Caco-2 (cell line): Measurements from ENCODE around the gene ARID1A. TPM values are rescaled to one million over a fixed set of nuclear protein-coding genes. Genes with fewer than 3 reads are reported as not detected.

ENCODE experiments used
- BruUV-seq: library from RNA; stranded (reverse); fragments of 400-500 nt; replicated peaks from 2 replicates; lab custom pipeline; 2021; lab: Mats Ljungman, UMichigan
- CTCF ChIA-PET: fragments of 300-600 bp; sonication (Branson Sonifier 250); formaldehyde crosslinking; loops from one replicate; lab custom pipeline; 2022; ENCODE audit warnings: antibody characterized with exemption; lab: Charles Lee
- POLR2A ChIA-PET: fragments of 300-600 bp; sonication (Branson Sonifier 250); formaldehyde crosslinking; loops from one replicate; lab custom pipeline; 2022; ENCODE audit warnings: antibody characterized with exemption; lab: Charles Lee
- DNase-seq, 2 experiments: peaks; one replicate each; pipeline versions ENCODE4 v3.0.0 to v3.0.0-alpha.2; 2020 to 2022
- H3K27me3 ChIP-seq: replicated peaks from 2 replicates; pipeline ENCODE4 v1.6.0; 2011; ENCODE audit warnings: low read length; ENCODE audit not compliant: control insufficient read depth, insufficient read depth
- H3K36me3 ChIP-seq: 2 replicates; pipeline ENCODE4 v1.5.1; 2011; ENCODE audit warnings: low read length; ENCODE audit not compliant: control insufficient read depth, insufficient read depth
- H3K4me1 ChIP-seq: fragments of 250-450 bp; sonication (Bioruptor Pico); 2 replicates; pipeline ENCODE4 v1.5.1; 2020; ENCODE audit warnings: mild to moderate bottlenecking
- H3K4me3 ChIP-seq: 2 replicates; pipeline ENCODE4 v1.5.1; 2011; ENCODE audit warnings: low read depth, mild to moderate bottlenecking, control low read depth, low read length
- H3K9me3 ChIP-seq: fragments of 250-450 bp; sonication (Bioruptor Pico); 2 replicates; pipeline ENCODE4 v1.5.1; 2020; ENCODE audit warnings: mild to moderate bottlenecking, moderate library complexity
- H3K27ac Mint-ChIP-seq: one replicate; pipeline ENCODE4 v1.8.0; 2022; ENCODE audit warnings: mixed read lengths; ENCODE audit not compliant: unreplicated experiment
- H3K27me3 Mint-ChIP-seq: one replicate; pipeline ENCODE4 v1.8.0; 2022; ENCODE audit warnings: mixed read lengths; ENCODE audit not compliant: insufficient read depth, unreplicated experiment
- H3K36me3 Mint-ChIP-seq: one replicate; pipeline ENCODE4 v1.8.0; 2022; ENCODE audit warnings: mild to moderate bottlenecking, mixed read lengths; ENCODE audit not compliant: insufficient read depth, unreplicated experiment
- H3K4me1 Mint-ChIP-seq: one replicate; pipeline ENCODE4 v1.8.0; 2022; ENCODE audit warnings: low read depth, mixed read lengths; ENCODE audit not compliant: unreplicated experiment
- H3K4me3 Mint-ChIP-seq: one replicate; pipeline ENCODE4 v1.8.0; 2022; ENCODE audit warnings: mild to moderate bottlenecking, moderate library complexity, mixed read lengths; ENCODE audit not compliant: unreplicated experiment
- H3K9me3 Mint-ChIP-seq: one replicate; pipeline ENCODE4 v1.8.0; 2022; ENCODE audit warnings: mixed read lengths; ENCODE audit not compliant: unreplicated experiment
- intact Hi-C: fragments of 100-400 bp; cut with micrococcal nuclease; formaldehyde crosslinking; loops from one replicate; pipeline ENCODE4 v1.10.0; 2022; ENCODE audit not compliant: unreplicated experiment
- total RNA-seq: library from RNA; stranded (reverse); gene quantifications from 2 replicates; pipeline ENCODE4 v1.2.3, GENCODE V29; 2022
- TF ChIP-seq, protein P1 (sequence below), 2 experiments: fragments of 200-600 bp in 1 of 2; IDR thresholded peaks; 1 replicate in 1 of 2; 2 replicates in 1 of 2; pipeline versions ENCODE4 v1.5.1 to v1.8.0; 2011 to 2022; ENCODE audit warnings: antibody characterized with exemption in 1 of 2, control low read depth in 1 of 2, inconsistent platforms in 1 of 2, low read depth in 1 of 2, low read length in 1 of 2, mild to moderate bottlenecking in 1 of 2, moderate library complexity in 1 of 2; ENCODE audit not compliant: insufficient read depth in 1 of 2, severe bottlenecking in 1 of 2, unreplicated experiment in 1 of 2

Gene ARID1A
- total RNA-seq, 1 experiment from 2014 or later, result 66.5 TPM

DNA sequence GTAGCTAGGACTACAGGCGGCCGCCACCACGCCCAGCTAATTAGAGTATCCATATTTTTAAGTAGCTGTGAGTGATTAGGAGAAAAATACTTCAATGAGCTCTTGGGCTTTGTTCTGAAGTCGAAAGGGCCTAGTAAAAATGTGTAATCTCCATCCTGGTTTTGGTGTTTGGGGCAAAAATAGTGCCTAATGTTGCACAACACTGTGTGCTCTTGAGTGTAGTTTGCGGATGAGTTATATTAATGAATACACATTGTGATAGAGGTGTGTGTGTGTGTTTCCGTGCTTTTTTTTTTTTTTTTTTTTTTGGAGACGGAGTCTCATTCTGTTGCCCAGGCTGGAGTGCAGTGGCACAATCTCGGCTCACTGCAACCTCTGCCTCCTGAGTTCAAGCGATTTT is 6.3 kb upstream of the ARID1A start:
- Mint-ChIP-seq H3K36me3 (peaks cover 28% of the 10 kb centered on the region), H3K4me1 (peaks cover 17% of the 10 kb centered on the region)
- CTCF ChIA-PET, result interaction anchor here (0.7 kb wide), 1 partner anchor 176 kb away, joined by 6 read pairs; no protein-coding TSS in a partner anchor

DNA sequence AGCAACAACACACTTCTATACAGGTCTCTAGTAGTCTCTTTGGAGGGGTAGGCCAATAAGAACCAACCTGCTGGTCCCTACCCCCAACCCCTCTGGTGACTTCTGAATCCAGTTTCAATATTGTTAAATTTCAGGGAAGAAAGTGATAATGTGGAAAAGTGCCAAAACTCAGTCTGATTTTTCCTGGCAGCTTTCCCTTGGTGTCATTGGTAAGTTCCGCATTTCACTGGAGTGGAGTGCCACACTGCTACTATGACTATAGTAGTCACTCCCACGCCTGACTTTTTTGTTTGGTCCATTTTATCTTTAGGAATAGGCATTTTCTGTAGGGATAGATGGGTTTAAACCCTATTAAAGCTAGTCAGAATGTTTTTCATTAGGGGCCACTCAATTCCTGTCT is 5.7 kb upstream of the ARID1A start:
- Histone ChIP-seq H3K27me3 (no peaks in the 10 kb centered on the region), H3K4me3 (no peak overlapping the region), H3K4me1 (peaks cover 24% of the 10 kb centered on the region), H3K9me3 (no peaks in the 10 kb centered on the region), H3K36me3 (no peaks in the 10 kb centered on the region)
- Mint-ChIP-seq H3K4me1 (peaks cover 17% of the 10 kb centered on the region), H3K36me3 (peaks cover 30% of the 10 kb centered on the region), H3K27me3 (no peaks in the 10 kb centered on the region), H3K9me3 (no peaks in the 10 kb centered on the region), H3K27ac (no peak overlapping the region), H3K4me3 (no peak overlapping the region)
- POLR2A ChIA-PET, result interaction anchor here (0.6 kb wide), 1 partner anchor 52 kb away, joined by 9 read pairs; no protein-coding TSS in a partner anchor
- TF ChIP-seq, protein P1, sequence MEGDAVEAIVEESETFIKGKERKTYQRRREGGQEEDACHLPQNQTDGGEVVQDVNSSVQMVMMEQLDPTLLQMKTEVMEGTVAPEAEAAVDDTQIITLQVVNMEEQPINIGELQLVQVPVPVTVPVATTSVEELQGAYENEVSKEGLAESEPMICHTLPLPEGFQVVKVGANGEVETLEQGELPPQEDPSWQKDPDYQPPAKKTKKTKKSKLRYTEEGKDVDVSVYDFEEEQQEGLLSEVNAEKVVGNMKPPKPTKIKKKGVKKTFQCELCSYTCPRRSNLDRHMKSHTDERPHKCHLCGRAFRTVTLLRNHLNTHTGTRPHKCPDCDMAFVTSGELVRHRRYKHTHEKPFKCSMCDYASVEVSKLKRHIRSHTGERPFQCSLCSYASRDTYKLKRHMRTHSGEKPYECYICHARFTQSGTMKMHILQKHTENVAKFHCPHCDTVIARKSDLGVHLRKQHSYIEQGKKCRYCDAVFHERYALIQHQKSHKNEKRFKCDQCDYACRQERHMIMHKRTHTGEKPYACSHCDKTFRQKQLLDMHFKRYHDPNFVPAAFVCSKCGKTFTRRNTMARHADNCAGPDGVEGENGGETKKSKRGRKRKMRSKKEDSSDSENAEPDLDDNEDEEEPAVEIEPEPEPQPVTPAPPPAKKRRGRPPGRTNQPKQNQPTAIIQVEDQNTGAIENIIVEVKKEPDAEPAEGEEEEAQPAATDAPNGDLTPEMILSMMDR (IDR thresholded peaks at IDR 0.05; ENCODE audit: insufficient read depth in 1 of 2, low read depth in 1 of 2, low read length in 1 of 2, severe bottlenecking in 1 of 2, unreplicated experiment in 1 of 2), result no peak
- CTCF ChIA-PET, result interaction anchor here (0.7 kb wide), 1 partner anchor 175 kb away, joined by 6 read pairs; no protein-coding TSS in a partner anchor
- no TSS peak for BruUV-seq
- intact Hi-C loops, result loop anchor here (5.0 to 10.0 kb wide), 2 partner anchors 88 to 175 kb away; partner anchors contain the start of gene SFN
- no peak for DNase-seq

More for the DNA sequence above, 6.3 kb upstream of the ARID1A start:
- Histone ChIP-seq H3K36me3 (no peaks in the 10 kb centered on the region), H3K9me3 (no peaks in the 10 kb centered on the region), H3K4me3 (no peak overlapping the region), H3K27me3 (no peaks in the 10 kb centered on the region), H3K4me1 (peaks cover 17% of the 10 kb centered on the region)
- DNase-seq, result no peak
- TF ChIP-seq, protein P1 (IDR thresholded peaks at IDR 0.05; ENCODE audit: insufficient read depth in 1 of 2, low read depth in 1 of 2, low read length in 1 of 2, severe bottlenecking in 1 of 2, unreplicated experiment in 1 of 2), result no peak
- intact Hi-C loops, result no loop called here
- Mint-ChIP-seq H3K27me3 (no peaks in the 10 kb centered on the region), H3K4me3 (no peak overlapping the region), H3K27ac (no peak overlapping the region), H3K9me3 (no peaks in the 10 kb centered on the region)
- POLR2A ChIA-PET, result no interaction called here
- BruUV-seq, result no TSS peak

DNA sequence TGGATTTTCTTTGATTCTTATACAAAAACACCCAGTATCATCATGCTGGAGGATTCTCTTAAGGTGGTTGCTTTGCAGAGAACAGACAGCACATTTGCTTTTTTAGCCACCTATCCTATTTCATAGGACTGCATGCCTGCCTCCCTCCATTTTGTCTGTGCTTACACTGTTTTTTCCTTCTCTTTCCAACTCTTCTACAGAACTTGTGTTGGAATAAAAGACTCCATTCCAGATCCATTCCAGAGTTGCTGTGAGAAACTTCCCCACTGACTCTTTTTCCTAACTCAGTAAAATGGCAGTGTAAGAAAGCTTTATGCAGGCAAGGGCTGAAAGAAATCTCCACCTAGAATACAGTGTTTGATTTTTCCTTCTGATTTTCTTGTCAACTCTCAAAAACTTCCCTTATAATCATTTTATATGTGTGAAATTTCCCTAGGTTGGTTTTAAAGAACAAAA is 5.2 kb upstream of the ARID1A start:
- peaks cover 17% of the 10 kb centered on the region for H3K4me1 Mint-ChIP-seq
- ChIA-PET POLR2A (interaction anchor here (0.6 kb wide), 1 partner anchor 52 kb away, joined by 9 read pairs; no protein-coding TSS in a partner anchor), CTCF (no interaction called here)
- intact Hi-C loops, result loop anchor here (5.0 to 10.0 kb wide), 2 partner anchors 88 to 174 kb away; partner anchors contain the start of gene SFN
- peaks cover 24% of the 10 kb centered on the region for H3K4me1 ChIP-seq
- no peak overlapping the region for H3K27ac Mint-ChIP-seq
- no peaks in the 10 kb centered on the region for H3K9me3 ChIP-seq
- H3K36me3 ChIP-seq, result no peaks in the 10 kb centered on the region
- TF ChIP-seq, protein P1 (IDR thresholded peaks at IDR 0.05; ENCODE audit: insufficient read depth in 1 of 2, low read depth in 1 of 2, low read length in 1 of 2, severe bottlenecking in 1 of 2, unreplicated experiment in 1 of 2), result no peak
- H3K9me3 Mint-ChIP-seq, result no peaks in the 10 kb centered on the region
- BruUV-seq, result no TSS peak
- H3K4me3 ChIP-seq, result no peak overlapping the region
- H3K4me3 Mint-ChIP-seq, result no peak overlapping the region
- no peaks in the 10 kb centered on the region for H3K27me3 Mint-ChIP-seq
- peaks cover 34% of the 10 kb centered on the region for H3K36me3 Mint-ChIP-seq
- DNase-seq, result no peak
- H3K27me3 ChIP-seq, result no peaks in the 10 kb centered on the region
